ENCODE data around the gene RBKS.
A peak's percentile ranks its signal among the peaks of the same experiment; 100 is the strongest.

The RBKS gene

DNA sequence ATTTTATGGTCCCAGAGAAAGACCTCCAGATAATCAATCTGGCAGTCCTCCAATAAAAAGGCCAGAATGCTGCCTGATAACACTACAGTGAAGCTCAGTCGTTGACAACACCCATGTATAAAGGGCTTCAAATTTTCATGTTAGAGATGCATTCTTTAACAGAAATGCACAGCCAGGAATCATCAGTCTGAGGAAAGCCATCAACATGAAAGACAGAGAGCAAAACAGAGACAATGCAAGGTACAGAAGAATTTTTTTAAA lies 14.1 kb upstream of the RBKS start:
- no peak overlapping the region for H4K12ac ChIP-seq (ENCODE audit: low read depth, low read length)
- H3K27ac ChIP-seq (ENCODE audit: low read depth, low read length): no peak overlapping the region
- no peak overlapping the region for H4K91ac ChIP-seq (ENCODE audit: low read depth, low read length)
- H3K36me3 ChIP-seq (ENCODE audit: control insufficient read depth in 1 of 2, insufficient read depth in 2 of 2, low read length in 2 of 2): peaks cover 0 to 2% of the 10 kb centered on the region in 2 experiments
- H3K79me2 ChIP-seq (ENCODE audit: control insufficient read depth, insufficient read depth, low read length, poor library complexity): no peaks in the 10 kb centered on the region
- DNase-seq: no peak
- no peaks in the 10 kb centered on the region for H3K27me3 ChIP-seq (ENCODE audit: insufficient read depth, low read length)
- no peaks in the 10 kb centered on the region for H3K4me1 ChIP-seq (ENCODE audit: control insufficient read depth in 1 of 2, insufficient read depth in 2 of 2, low read length in 2 of 2)
- H3K9me3 ChIP-seq (ENCODE audit: insufficient read depth, low read depth, low read length): no peaks in the 10 kb centered on the region
- H3K4me3 ChIP-seq (ENCODE audit: low read depth, low read length): no peak overlapping the region
- H2BK120ac ChIP-seq (ENCODE audit: insufficient read depth, low read length, poor library complexity): no peak overlapping the region
- no peak overlapping the region for H3K23ac ChIP-seq (ENCODE audit: low read length)
- no peaks in the 10 kb centered on the region for H3K79me1 ChIP-seq (ENCODE audit: low read length)
- no peak overlapping the region for H3K18ac ChIP-seq (ENCODE audit: low read length)
- WGBS (ENCODE audit: extremely low coverage, insufficient coverage, insufficient read length): no CpG with 5 or more reads among the region's 1 CpG
- no peak overlapping the region for H2AK5ac ChIP-seq (ENCODE audit: low read length)
- no peak overlapping the region for H3K9ac ChIP-seq (ENCODE audit: low read length)
- H3K4ac ChIP-seq (ENCODE audit: low read depth, low read length): no peak overlapping the region
- H2AFZ ChIP-seq (ENCODE audit: insufficient read depth, low read length, poor library complexity): no peak overlapping the region
- H4K8ac ChIP-seq (ENCODE audit: low read depth, low read length): no peak overlapping the region
- no peak overlapping the region for H2BK5ac ChIP-seq (ENCODE audit: low read depth, low read length, poor library complexity)
- H3K4me2 ChIP-seq (ENCODE audit: low read length): no peak overlapping the region
- no peak overlapping the region for H2BK12ac ChIP-seq (ENCODE audit: low read length)
- no peak overlapping the region for H3K14ac ChIP-seq (ENCODE audit: low read length)

DNA sequence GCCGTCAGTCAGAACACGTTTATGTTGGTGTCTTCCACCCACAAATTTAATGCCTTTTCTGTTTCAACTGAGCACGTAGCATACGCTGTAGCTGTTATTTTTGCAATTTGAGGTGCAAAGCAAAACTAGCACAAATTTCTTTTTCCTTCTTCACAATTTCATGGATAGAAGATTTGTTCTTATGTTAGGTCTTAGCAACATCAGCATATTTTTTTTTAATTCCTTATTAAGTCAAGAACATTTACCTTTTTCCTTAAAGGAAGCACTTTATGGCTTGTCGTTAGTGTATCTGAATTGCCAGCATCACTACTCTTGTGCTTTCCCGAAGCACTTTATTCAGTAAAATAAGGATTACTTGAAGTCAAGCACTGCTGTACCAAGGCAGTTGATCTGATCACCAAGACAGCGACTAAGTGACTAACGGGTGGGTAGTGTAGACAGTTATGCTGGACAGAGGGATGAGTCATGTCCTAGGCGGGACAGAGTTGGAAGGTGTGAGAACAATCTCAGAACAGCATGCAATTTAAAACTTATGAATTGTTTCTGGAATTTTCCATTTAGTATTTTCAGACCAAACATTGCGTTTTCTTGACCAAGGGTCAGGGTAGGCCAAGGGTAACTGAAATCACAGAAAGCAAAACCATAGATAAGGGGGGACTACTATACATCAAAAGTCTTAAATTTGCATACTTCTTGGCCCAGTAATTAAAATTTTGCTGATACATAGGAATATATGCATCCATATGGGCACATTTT lies 13.6 kb upstream of the RBKS start:
- Histone ChIP-seq H3K4me2 (ENCODE audit: low read length) (no peak overlapping the region), H3K79me1 (ENCODE audit: low read length) (no peaks in the 10 kb centered on the region), H3K4me1 (ENCODE audit: control insufficient read depth in 1 of 2, insufficient read depth in 2 of 2, low read length in 2 of 2) (no peaks in the 10 kb centered on the region), H2BK120ac (ENCODE audit: insufficient read depth, low read length, poor library complexity) (no peak overlapping the region), H4K12ac (ENCODE audit: low read depth, low read length) (no peak overlapping the region), H3K23ac (ENCODE audit: low read length) (no peak overlapping the region), H4K91ac (ENCODE audit: low read depth, low read length) (no peak overlapping the region), H3K79me2 (ENCODE audit: control insufficient read depth, insufficient read depth, low read length, poor library complexity) (no peaks in the 10 kb centered on the region), H3K27me3 (ENCODE audit: insufficient read depth, low read length) (no peaks in the 10 kb centered on the region), H4K8ac (ENCODE audit: low read depth, low read length) (no peak overlapping the region), H3K4ac (ENCODE audit: low read depth, low read length) (no peak overlapping the region), H2AFZ (ENCODE audit: insufficient read depth, low read length, poor library complexity) (no peak overlapping the region), H3K4me3 (ENCODE audit: low read depth, low read length) (no peak overlapping the region), H3K27ac (ENCODE audit: low read depth, low read length) (no peak overlapping the region), H3K9ac (ENCODE audit: low read length) (no peak overlapping the region), H2BK12ac (ENCODE audit: low read length) (no peak overlapping the region), H3K18ac (ENCODE audit: low read length) (no peak overlapping the region), H3K36me3 (ENCODE audit: control insufficient read depth in 1 of 2, insufficient read depth in 2 of 2, low read length in 2 of 2) (peaks cover 0 to 2% of the 10 kb centered on the region in 2 experiments), H3K14ac (ENCODE audit: low read length) (no peak overlapping the region), H2BK5ac (ENCODE audit: low read depth, low read length, poor library complexity) (no peak overlapping the region), H3K9me3 (ENCODE audit: insufficient read depth, low read depth, low read length) (no peaks in the 10 kb centered on the region), H2AK5ac (ENCODE audit: low read length) (no peak overlapping the region)
- peak; percentile 51 to 64 for DNase-seq
- no CpG with 5 or more reads among the region's 10 CpGs for WGBS (ENCODE audit: extremely low coverage, insufficient coverage, insufficient read length)

DNA sequence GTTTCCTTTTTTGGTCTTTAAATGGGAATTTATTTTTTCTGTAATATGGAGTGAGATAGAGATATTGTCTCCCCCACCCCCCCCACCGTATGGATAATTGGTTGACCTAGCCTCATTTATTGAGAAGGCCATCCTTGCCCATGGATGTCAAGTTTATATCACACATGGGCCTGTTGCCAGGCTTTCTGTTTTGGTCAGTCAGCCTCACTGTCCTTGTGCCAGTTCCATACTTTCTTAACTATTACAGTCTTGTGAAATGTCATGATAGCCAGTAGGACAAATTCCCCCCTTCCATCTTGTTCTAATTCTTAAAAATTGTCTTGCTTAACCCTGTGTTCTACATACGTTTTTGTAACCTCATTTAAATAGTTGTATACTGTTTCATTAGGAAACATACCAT lies 12.8 kb upstream of the RBKS start:
- Histone ChIP-seq H4K12ac (ENCODE audit: low read depth, low read length) (no peak overlapping the region), H2BK12ac (ENCODE audit: low read length) (no peak overlapping the region), H3K27me3 (ENCODE audit: insufficient read depth, low read length) (no peaks in the 10 kb centered on the region), H3K4ac (ENCODE audit: low read depth, low read length) (no peak overlapping the region), H4K91ac (ENCODE audit: low read depth, low read length) (no peak overlapping the region), H3K14ac (ENCODE audit: low read length) (no peak overlapping the region), H3K36me3 (ENCODE audit: control insufficient read depth in 1 of 2, insufficient read depth in 2 of 2, low read length in 2 of 2) (peaks cover 0 to 2% of the 10 kb centered on the region in 2 experiments), H3K23ac (ENCODE audit: low read length) (no peak overlapping the region), H3K79me1 (ENCODE audit: low read length) (no peaks in the 10 kb centered on the region), H4K8ac (ENCODE audit: low read depth, low read length) (no peak overlapping the region), H3K4me2 (ENCODE audit: low read length) (no peak overlapping the region), H2BK120ac (ENCODE audit: insufficient read depth, low read length, poor library complexity) (no peak overlapping the region), H2BK5ac (ENCODE audit: low read depth, low read length, poor library complexity) (no peak overlapping the region), H3K27ac (ENCODE audit: low read depth, low read length) (no peak overlapping the region), H3K4me1 (ENCODE audit: control insufficient read depth in 1 of 2, insufficient read depth in 2 of 2, low read length in 2 of 2) (no peaks in the 10 kb centered on the region), H3K79me2 (ENCODE audit: control insufficient read depth, insufficient read depth, low read length, poor library complexity) (no peaks in the 10 kb centered on the region), H3K9me3 (ENCODE audit: insufficient read depth, low read depth, low read length) (no peaks in the 10 kb centered on the region), H3K9ac (ENCODE audit: low read length) (no peak overlapping the region), H3K18ac (ENCODE audit: low read length) (no peak overlapping the region), H2AFZ (ENCODE audit: insufficient read depth, low read length, poor library complexity) (no peak overlapping the region), H2AK5ac (ENCODE audit: low read length) (no peak overlapping the region), H3K4me3 (ENCODE audit: low read depth, low read length) (no peak overlapping the region)
- no CpG with 5 or more reads among the region's 2 CpGs for WGBS (ENCODE audit: extremely low coverage, insufficient coverage, insufficient read length)
- no peak for DNase-seq

DNA sequence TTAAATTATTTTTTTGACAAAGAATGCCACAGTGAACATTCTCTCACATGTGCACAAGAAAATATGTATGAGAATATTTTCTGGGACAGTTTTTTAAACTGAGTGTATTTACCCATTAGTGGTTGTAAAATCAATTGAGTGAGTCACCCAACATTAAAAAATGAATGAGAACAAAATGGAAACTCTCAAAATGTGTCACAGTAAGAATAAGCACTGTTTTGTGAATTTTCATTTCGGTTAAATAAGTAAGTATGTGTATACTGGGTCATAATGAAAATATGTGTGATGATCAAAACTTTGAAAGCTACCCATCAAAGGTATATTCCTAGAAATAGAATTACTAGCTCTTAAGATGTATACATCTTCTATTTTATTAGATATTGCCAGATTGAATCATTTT lies 11.9 kb upstream of the RBKS start:
- H3K9me3 ChIP-seq (ENCODE audit: insufficient read depth, low read depth, low read length): no peaks in the 10 kb centered on the region
- no peak overlapping the region for H2BK5ac ChIP-seq (ENCODE audit: low read depth, low read length, poor library complexity)
- no peaks in the 10 kb centered on the region for H3K79me2 ChIP-seq (ENCODE audit: control insufficient read depth, insufficient read depth, low read length, poor library complexity)
- H2AK5ac ChIP-seq (ENCODE audit: low read length): no peak overlapping the region
- H4K8ac ChIP-seq (ENCODE audit: low read depth, low read length): no peak overlapping the region
- H3K9ac ChIP-seq (ENCODE audit: low read length): no peak overlapping the region
- H3K18ac ChIP-seq (ENCODE audit: low read length): no peak overlapping the region
- no CpG with 5 or more reads among the region's 1 CpG for WGBS (ENCODE audit: extremely low coverage, insufficient coverage, insufficient read length)
- no peak overlapping the region for H3K4ac ChIP-seq (ENCODE audit: low read depth, low read length)
- no peak overlapping the region for H3K23ac ChIP-seq (ENCODE audit: low read length)
- H3K4me3 ChIP-seq (ENCODE audit: low read depth, low read length): no peak overlapping the region
- H3K79me1 ChIP-seq (ENCODE audit: low read length): no peaks in the 10 kb centered on the region
- no peak overlapping the region for H2BK12ac ChIP-seq (ENCODE audit: low read length)
- no peak overlapping the region for H4K91ac ChIP-seq (ENCODE audit: low read depth, low read length)
- H3K14ac ChIP-seq (ENCODE audit: low read length): no peak overlapping the region
- no peak overlapping the region for H3K27ac ChIP-seq (ENCODE audit: low read depth, low read length)
- peaks cover 0 to 2% of the 10 kb centered on the region in 2 experiments for H3K36me3 ChIP-seq (ENCODE audit: control insufficient read depth in 1 of 2, insufficient read depth in 2 of 2, low read length in 2 of 2)
- H3K4me2 ChIP-seq (ENCODE audit: low read length): no peak overlapping the region
- no peak for DNase-seq
- H2BK120ac ChIP-seq (ENCODE audit: insufficient read depth, low read length, poor library complexity): no peak overlapping the region
- no peaks in the 10 kb centered on the region for H3K27me3 ChIP-seq (ENCODE audit: insufficient read depth, low read length)
- H4K12ac ChIP-seq (ENCODE audit: low read depth, low read length): no peak overlapping the region
- H3K4me1 ChIP-seq (ENCODE audit: control insufficient read depth in 1 of 2, insufficient read depth in 2 of 2, low read length in 2 of 2): no peaks in the 10 kb centered on the region
- H2AFZ ChIP-seq (ENCODE audit: insufficient read depth, low read length, poor library complexity): no peak overlapping the region

All from trophoblast cell (in vitro differentiated cells and primary cell).